GM21390 (cell line): ENCODE measurements around the gene GLI3.

Source experiments
- ATAC-seq: cut with Tn5 transposase; IDR thresholded peaks from one replicate; pipeline ENCODE4 v1.9.1; 2021; ENCODE audit not compliant: unreplicated experiment

Gene GLI3

DNA sequence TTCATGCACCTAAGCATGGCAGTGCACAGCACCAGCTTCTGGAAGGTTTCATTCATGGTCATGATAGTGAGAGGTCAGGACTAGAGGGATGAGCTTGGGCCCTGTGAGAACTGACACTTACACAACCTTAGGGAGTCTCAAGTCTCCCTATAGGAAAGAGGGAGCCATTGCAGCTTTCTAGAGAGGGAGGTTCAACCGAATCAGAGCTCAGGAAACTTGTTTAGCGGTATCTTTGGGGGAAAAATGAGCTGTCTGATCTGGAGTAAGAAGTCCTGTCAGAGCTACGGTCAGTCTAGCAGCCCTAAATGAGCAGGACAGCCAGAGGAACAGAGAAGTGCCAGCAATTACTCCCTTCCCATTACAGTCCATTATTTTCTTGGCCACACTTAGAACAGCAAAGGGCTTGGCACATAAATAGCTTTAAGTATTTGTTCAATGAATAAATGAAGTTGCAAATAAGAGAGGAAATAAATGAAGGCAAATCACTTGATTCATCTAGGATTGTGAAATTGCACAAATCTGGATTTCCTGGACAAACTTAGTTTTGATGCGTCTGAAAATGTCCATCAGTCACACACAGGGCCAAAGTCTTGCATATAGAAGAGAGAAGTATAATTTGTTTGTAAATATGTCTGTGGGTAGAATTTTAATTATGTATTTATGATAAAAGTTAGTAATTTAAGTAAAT is 262.0 kb downstream of the GLI3 start:
- ATAC-seq: no peak

DNA sequence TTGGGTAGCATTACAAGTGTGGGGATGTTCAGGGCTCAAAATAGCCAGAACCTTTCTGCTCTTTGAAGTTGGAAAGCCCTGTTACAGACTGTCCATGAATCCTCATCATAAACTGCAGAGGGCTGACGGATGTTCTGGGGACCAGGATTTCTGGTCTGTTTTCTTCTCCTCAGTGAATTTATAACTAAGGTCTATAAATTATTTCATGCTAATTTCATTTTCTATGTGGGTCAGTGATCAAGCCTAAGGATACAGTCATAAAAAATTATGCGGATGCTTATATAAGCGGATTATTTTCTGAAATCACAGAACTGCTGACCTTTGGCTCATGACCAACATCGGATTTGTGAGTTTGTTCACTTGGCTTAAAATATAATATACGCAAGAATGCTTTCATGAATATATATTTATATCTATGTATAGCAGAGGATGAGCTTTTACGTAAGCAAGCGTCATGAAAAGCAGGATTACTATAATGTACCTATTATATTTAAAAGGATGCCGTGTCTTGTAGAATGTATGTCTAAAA is 263.7 kb downstream of the GLI3 start:
- no peak for ATAC-seq

DNA sequence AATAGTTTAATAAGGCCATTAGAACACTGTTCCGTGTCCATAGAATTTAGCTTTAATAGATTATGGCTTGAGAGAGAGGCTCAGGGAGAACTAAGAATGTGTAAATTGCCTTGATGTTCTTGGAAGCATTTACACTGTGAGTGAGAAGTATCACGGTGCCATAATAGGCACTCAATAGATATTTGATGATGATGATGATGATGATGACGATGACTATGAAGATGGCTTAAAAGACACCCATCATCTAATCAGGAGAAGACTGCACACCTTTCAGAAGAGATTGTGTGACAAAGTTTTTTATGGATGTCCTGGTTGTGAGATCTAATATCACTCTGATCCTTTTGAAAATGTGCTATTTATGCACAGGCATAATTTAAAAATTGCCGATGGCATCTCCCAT is 264.2 kb downstream of the GLI3 start:
- no peak for ATAC-seq

DNA sequence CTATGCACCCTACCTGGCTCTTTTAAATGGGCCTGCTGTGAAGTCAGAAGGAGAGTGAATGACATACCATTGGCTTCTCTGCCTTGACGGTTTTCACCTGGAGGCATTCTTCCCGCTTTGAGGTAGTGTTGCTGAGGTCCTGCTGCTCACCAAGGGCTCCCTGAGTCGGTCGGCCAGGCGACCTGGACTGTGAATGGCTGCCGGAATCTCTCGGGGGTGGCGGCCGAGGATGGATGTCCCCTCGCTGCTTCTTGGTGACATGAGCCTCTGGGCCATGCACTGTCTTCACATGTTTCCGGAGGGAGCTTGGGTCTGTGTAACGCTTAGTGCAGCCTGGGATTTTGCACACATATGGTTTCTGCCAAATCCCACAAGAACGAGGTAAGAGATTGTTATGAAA is 264.7 kb downstream of the GLI3 start:
- ATAC-seq: no peak

DNA sequence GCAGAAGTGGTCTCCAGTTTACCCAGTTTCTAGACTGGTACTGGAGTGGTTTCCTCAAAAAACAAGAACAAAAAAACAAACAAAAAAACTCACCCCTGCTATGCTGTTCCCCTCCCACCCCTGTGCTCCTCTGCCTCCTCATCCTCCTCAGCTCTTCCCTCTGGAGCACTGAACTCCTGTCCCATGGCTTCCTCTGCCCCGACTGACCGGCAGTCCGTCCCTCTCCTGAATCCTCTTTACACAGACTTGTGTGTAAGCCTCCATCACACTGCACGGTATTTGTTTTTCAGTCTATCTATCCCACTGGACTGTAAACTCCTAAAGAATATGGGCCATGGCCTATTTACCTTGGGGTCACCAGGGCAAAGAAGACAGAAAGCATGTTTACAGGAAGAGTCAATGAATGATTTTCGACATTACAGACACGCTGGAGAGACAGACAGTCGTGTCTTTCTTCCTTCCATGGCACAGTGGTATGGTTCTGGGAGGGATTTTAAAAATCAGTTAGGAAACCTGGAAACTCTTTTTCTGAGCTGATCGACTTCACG is 265.3 kb downstream of the GLI3 start:
- no peak for ATAC-seq

DNA sequence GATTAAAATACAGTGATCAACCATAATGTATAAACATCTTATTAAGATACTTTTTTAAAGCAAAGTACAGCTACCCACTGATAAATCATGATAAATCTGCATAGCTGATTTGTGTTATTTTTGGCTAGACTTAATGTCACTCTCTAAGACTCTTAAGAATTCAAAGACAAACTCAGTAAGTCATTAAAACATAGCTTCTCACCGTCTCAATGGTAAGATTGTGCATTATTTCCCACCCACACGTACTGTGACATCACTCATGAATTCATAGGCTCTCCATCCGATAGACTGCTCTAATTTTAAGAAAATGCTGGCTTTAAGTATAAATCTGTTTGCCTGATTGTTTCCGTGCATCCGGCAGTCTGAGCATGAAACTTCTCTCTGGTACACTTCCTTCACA is 266.1 kb downstream of the GLI3 start:
- no peak for ATAC-seq

DNA sequence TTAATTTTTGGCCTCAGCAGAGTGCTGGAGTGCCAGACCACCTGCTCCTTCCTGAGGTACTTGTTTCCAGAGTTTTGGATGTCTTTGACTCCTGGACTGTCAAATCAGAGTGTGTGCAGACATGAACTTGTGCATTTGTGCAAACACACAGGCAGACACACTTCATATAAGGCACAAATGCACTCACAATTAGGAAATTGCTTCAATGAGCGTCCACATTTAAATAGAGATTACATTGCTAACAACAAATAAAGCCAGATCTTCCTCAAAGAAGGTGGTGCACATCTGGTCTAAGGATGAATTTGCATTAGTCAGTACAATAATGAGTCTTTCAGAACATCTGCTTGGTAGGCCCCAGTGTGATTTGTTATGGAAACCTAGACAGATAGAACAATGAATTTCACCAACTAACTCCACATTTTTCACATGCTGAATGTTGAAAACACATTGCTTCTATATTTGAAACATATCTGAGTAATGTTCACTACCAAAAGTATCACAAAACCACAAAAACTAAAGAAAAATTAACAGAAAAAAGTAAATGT is 267.4 kb downstream of the GLI3 start:
- ATAC-seq: no peak

DNA sequence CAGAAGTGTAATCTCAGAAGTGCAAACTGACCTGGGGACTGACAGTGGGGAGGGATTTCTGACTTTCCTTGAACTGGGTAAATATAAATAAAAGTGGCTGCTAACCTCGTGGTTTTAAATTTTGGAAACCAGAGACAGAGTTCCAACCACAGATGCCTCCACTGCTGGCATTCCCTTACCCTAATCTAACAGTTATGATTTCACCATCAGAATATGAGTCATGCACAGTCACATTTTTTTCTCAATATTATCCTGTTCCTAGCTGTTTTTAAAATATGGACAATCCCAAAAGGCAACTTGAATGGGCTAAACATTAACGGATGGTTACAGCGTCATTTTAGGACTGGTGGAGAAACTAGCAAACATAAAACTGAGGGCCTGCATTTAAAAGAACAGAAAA is 269.9 kb downstream of the GLI3 start:
- no peak for ATAC-seq

DNA sequence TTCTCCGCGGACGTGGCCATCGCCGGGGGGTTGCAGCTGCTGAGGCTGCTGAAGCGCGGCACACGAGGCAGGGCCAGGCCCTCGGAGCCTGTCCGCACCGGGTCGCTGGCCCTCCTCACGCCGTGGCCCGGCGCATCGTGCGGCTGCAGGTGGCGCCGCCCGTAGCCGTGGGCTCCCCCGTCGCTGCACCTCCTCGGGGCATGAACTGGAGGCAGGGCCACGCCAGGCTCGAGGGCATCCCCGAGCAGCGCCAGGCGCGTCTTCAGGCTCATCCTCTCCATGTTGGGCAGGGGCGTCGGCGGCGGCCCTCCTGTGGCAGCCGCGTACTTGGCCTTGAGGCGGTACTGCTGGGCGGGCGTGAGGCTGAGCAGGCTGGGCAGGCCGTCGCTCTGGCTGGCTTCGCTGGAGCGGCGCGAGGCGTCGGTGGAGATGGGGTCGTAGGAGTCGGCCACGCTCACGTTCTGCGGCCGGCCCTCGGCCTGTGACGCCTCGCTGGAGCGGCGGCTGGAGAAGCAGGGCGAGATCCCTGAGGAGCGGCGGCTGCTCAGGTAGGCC is 271.0 kb downstream of the GLI3 start:
- no peak for ATAC-seq

DNA sequence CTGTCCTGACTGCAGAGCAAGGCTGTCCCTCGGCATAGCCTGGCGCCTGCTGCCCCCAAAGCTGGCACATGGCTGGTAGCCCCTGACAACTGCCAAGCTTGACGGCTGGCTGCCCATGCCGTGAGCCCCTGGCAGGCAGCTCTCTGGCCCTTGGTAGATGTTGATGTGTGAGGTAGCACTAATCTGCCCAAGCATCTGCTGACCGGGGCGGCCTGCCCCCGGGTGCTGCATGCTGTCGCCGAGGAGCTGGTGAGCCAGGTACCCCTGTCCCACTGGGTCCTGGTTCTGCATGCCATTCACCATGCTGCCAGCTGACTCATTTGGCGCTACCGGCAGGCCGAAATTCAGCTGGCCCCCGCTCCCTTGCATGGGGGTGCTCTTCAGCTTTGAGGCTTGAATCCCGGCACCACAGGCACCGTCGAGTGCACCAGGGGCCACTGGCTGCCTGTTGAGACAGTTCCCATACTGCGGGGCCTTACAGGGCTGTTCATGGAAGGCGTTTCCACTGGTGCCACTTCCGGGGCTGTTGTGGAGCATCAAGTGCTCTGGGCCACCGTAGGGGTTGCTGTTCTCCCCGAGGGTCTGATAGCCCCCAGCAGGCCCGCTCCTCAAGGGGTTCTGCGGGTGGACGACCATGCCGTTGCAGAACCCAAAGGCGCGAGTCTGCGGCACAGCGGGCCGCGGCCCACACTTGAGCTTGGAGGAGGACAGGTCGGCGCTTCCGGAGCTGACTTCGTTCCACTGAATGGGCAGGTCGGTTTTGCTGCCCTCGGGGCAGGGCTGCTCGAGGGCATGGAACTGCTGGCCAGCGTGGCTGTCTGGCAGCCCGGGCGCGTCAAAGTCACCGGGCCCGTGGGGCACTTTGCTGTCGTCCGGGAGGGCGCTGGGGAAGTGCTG is 271.9 kb downstream of the GLI3 start:
- no peak for ATAC-seq

DNA sequence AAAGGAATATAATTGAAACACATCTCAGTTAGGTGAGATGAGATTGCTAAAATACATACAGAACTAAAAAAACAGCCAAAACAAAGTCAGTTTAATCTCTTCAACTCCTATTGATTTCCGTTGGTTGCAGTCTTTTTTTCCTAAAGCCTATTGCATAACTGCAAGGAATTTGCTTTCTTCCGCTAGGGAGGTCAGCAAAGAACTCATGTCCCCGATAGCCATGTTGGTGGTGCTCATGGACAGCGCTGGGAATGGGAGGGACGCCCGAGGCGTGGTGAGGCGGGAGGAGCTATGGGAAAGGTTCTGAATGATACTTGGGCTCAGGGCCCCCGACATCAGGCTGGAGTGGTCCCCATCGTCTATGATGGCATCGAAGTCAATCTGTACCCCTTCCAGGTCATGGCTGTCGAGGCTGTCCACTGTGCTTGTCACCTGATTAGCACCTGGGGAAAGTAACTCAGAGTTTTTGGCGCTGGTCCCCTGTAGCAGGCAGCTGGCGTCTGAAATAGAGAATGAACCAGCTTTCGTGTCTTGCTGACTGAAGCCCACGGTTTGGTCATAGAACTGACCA is 272.7 kb downstream of the GLI3 start:
- no peak for ATAC-seq

DNA sequence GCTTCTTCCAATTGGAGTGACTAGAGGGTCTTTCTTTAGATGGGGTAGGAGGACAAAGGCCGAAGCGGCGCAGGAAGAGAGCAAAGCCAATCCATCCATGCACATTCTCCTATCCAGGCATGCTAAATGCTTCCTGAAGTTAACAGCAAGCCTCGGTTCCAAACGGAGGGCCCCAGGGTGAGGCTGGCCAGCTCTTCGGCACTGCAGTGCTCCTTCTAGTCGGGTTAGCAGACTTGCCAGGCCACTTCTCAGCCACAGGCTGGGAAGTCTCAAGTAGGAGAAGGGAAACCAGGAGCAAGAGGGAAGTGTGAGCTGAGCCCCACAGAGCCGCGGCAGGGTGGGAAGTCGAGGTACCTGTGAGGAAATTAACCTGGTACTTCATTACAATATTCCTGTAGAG is 280.3 kb downstream of the GLI3 start:
- no peak for ATAC-seq

DNA sequence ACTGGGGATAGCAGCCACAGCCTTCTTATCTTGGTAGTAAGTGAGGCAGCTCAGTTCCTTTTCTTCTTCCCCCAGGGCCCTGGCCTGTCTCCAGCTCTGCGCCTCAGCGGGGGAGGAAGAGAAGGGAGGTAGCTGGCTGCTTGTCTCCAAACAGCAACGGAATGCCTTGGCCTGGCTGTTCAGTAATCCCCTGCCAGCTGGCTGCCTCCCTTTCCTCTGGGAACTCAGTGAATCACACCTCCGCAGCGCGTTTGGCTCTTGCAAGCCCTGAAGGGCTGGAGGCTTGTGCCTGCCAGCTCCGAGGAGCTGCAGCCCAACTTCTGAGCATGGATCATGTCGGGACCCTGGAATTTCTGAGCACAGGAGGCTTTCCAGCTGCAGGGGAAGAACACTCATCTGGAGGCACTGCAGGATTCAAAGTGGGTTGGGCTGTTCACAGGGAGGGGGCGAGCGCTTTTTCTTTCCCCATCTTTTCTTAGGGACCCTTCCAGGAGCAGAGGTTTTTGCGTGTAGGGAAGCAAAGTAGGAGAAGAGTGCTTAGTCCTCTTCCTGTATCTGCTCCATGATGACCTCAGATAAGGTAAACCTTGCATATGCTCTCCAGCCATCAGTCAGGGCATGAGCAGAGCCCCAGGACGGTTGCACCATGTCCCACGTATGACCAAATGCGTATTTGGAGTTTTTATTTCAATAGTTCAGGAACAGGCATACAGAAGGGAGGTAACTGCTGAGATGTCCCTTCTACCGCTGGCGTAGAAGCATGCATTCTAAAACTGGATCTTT is 280.9 kb downstream of the GLI3 start:
- no peak for ATAC-seq

DNA sequence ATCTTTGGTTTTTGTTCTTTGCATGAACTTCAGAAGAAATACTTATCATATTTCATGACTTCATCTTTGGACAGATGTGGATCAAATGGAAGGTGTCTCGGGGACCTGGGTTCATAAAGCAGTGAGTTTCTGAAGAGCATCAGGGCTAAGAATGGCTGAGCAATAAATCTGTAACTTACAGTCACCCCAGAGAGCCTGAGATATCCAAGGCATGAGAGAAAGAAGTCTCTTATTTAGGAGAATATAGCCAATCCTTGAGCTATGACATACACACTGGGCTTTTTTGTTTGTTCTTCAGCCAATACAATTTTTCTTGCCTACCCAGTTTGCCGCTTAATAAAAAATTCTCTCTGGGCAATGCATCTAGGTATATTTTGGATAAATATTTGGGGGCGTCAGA is 281.6 kb downstream of the GLI3 start:
- ATAC-seq: no peak

DNA sequence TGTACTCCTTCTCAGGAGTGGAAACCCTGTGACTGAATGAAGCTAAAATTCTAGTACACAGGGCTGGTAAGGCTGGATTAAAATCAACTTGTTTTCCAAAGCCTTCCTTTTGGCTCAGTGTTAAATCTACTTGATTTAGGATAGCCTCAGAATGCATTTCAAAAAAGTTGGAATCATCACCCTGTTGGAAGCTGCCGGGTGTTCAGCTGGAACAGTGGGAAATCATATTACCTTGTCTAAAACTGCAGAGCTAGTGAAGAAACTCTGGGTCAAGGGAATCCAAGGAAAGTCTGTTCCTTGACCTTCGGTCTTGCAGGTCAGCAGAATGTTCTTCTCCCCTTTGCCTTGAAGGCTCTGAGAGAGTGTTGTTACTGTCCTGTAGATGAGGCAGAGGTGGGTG is 282.0 kb downstream of the GLI3 start:
- no peak for ATAC-seq

DNA sequence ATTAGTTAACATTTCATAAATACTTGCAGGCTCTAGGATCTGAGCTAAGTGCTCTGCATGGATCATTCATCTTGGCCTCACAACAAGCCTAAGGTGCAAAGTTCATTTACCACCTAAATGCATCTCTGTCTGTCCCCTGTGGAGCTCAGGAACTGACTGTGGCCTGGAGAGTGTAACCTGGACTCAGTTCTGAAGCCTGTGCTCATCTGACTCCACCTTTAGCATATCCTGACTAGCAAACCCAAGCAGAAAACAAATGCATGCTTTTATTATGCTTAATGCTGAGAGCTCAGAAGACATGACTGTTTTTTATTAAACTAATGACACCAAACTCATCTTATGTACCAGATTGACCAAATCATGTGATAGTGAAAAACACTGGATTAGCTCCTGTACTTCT is 288.5 kb downstream of the GLI3 start:
- no peak for ATAC-seq

DNA sequence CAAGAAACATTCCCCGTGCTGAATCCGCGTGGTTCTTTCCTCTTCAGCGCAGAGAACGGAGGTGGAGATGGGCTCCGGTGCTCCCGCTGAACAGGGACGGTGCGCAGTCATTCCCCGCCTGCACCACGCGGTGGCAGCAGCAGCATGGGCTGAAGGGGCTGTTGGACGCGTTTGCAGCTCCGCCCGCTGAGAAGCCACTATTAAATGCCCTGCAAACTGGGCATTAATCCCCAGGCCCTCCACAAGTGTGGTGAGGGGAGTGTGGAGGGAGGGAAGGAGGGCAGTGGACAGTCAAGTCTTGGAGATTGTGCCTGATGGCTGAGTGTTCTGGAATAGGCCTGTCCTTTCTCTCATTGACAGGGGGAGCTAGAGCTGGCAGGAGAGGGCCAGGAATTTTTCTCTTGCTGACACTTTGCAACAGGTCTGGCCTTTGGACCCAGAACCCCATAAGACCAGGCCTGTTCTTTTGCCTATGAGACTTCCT is 293.9 kb downstream of the GLI3 start:
- peak; percentile 87 for ATAC-seq

DNA sequence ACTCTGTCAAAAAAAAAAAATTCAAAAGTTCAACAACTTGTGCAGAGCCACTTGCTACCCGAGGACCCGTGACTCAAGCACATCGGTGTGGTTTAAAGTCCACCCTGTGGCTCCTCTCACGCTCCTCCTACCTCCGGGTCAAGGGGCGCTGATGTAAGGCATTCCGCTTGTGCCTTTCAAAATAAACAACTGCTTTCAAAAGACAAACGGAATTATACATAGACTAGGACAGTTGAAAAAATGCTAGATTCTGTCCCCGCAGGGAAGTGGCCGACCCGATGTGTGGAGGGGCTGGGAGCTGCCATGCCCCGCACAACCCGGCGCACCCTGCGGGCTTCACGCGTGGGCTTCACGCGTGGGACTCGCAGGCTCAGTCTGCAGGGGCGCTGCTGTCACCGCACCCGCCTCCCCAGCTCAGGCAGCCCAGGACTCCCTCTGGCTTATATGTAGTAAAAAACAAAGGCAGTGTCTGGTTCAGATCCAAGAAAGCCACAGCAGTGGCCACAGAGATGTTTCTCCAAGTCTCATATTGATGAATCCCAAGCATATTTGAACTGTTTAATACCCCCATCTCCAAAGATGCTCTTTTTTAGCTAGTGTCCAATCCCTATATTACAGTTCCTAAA is 294.4 kb downstream of the GLI3 start:
- peak; percentile 18 for ATAC-seq

DNA sequence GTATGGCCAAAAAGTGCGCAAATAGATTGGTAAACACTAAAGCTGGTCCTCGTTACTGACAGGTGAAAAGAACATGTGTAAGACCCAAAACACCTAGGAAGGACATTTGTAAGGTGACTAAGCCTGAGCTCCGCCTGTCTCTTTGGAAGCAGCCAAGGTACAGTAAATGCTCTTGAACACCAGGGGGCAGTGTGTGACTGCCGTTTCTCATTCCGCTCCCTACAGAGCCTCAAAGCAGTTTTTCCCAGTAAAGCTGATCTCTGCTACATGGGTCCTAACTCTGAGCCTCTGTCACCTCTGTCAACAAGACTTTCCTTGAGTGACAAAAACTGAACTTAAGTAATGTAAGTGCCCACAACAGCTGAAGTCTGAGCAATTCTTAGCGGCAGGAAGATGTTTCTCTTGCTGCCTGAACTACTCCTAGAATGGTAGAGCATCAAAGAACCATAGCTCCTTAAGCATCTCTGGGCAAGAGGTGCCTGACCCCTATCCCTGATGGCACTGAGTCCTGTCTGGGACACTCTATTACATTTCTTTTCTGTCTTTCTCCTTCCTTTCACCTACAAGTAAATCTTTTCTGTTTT is 296.2 kb downstream of the GLI3 start:
- ATAC-seq: peak; percentile 84
